ENCODE measurements around the gene GOLT1A. TPM values are rescaled to one million over a fixed set of nuclear protein-coding genes. Genes with fewer than 3 reads are reported as not detected.

GOLT1A gene
- total RNA-seq, 1 donor from 2014 or later, result 22.4 TPM

DNA sequence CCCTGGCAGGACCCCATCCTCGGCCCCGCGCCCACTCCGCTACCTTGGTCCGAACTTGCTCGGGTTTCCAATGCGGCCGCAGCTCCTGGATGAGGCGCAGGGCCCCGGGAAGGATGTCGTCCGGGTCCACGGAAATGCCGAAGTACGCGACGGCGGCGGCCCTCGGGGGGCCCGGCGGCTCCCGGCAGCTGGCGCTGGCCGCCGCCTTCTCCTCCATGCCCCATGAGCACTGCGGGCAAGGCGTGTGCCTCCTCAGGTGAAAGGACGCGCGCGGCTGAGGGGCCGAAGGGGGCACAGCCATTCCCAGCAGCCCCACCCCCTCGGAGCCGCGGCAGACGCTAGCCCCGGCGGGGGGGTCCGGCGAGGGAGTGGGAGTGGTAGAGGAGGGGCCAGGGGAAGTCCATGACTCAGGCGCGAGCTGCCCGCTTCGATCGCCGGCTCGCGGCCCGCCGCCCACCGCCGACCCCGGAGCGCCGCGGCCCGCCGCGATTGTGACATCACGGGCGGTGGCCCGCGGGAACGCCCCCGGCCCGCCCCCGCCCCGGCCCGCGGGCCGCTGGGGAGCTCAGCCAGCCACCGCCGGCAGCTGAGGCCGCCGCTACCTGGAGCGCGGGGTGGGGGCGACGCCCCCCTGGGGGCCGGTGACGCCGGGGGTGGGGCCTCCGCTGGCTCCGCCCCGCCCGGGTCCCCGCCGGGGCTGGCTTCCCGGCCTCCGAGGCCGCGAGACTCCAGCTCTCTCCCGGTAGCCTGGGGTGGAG, 62.1 kb downstream of the GOLT1A start, which contains the start of gene ETNK2:
ETNK2 (minus strand) TSS at position 493 of the 758 bp plus-strand sequence; CDS start at position 301, 192 bp downstream.
- H3K27ac ChIP-seq, result peak within 1 kb of the TSS; percentile 36
- DNase-seq (peak; percentile 83), ATAC-seq (peak; percentile 71)
- no peaks in the 10 kb centered on the region for H3K9me3 ChIP-seq
- TF ChIP-seq, protein P1, sequence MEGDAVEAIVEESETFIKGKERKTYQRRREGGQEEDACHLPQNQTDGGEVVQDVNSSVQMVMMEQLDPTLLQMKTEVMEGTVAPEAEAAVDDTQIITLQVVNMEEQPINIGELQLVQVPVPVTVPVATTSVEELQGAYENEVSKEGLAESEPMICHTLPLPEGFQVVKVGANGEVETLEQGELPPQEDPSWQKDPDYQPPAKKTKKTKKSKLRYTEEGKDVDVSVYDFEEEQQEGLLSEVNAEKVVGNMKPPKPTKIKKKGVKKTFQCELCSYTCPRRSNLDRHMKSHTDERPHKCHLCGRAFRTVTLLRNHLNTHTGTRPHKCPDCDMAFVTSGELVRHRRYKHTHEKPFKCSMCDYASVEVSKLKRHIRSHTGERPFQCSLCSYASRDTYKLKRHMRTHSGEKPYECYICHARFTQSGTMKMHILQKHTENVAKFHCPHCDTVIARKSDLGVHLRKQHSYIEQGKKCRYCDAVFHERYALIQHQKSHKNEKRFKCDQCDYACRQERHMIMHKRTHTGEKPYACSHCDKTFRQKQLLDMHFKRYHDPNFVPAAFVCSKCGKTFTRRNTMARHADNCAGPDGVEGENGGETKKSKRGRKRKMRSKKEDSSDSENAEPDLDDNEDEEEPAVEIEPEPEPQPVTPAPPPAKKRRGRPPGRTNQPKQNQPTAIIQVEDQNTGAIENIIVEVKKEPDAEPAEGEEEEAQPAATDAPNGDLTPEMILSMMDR (IDR thresholded peaks at IDR 0.05), result no peak
- no peaks in the 10 kb centered on the region for H3K36me3 ChIP-seq
- intact Hi-C loops (cut with DNase I), result no loop called here
- peaks cover 12% of the 10 kb centered on the region for H3K4me1 ChIP-seq
- H3K4me3 ChIP-seq, result peak within 1 kb of the TSS; percentile 71
- no peaks in the 10 kb centered on the region for H3K27me3 ChIP-seq

DNA sequence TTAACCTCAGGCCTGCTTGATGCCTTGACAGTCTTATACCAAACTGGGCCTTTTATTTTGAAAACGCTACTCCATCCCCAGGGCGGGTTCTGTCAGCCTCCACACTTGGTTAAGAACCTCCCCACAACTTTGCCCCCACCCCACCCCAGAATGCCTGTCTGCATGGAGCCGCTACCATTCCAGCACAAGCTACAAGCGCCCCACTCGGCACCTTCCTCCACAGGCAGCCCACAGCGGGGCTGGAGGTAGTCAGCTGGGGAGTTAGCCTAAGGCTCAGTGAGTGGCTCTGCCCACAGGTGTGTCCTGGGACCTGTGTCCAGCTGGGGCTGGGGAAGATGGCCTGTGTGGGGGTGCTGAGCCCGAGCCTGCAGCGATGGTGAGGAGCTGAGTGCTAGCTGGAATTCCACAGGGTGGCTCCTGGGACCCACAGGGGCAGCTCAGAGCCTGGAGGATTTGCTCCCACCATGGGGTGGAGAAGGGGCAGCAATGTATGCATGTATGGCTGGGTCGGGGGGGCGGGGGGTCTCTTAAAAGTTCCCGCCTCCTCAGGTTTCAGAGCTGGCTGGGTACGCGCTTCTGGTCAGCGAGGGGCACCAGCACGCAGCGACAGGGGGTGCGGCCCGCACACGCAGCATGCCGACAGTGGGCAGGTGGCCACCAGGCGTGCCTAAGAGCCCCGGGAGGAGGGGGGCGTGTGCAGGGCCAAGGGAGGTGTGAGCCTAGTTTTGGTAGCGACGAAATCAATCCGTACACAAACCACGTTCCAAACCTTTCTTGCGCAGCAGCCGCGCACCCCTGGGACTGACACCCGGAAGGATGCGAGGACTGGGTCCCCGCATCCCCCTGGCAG, 62.9 kb downstream of the GOLT1A start:
- intact Hi-C loops (cut with DNase I), result no loop called here
- H3K4me3 ChIP-seq, result peak overlapping the region; percentile 71
- H3K36me3 ChIP-seq, result no peaks in the 10 kb centered on the region
- ATAC-seq (peak; percentile 5), DNase-seq (no peak)
- H3K27me3 ChIP-seq, result no peaks in the 10 kb centered on the region
- no peaks in the 10 kb centered on the region for H3K9me3 ChIP-seq
- H3K27ac ChIP-seq, result peak overlapping the region; percentile 36
- TF ChIP-seq, protein P1 (IDR thresholded peaks at IDR 0.05), result no peak
- H3K4me1 ChIP-seq, result peaks cover 12% of the 10 kb centered on the region

DNA sequence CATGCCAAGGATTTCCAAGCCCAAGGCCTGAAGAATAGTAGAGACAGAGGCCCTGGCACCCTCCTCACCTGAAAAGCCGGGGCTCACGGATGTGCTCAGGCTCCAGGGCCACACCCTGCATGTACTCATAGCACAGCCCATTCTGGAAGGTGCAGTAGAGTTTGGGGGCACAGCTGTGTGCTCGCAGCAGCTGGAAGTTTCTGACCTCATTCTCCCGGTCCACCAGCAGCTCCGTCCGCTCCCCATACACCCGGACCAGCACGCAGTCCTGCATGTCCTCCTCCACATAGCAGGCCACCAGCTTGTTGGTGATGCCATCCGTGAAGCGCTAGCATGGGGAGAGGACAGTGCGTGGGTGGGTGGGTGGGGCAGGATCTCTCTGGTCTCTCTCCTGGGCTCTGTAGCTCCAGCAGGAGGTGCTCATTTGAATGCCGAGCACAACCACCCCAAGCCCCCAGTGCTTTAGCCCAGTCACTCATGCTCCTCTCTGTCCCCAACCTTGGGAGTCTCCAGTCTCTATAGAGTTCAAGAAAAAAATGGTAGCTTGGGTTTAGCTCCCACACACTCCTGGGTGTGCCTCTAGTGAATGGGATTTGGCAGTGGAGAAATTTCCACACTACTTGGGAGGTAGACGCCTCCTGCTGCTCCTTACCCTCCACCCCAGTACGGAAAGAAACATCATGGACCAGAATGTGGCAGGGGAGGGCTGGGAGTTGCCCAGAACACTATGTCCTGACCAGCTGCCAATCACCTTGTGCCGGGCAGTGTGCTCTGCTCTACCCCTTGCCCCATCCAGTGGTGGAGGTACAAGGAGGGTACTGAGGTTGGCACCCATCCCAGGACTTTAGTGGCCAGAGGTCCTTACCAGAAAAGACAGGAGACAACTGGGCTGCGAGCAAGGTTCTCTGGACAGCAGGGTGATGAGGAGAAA, 63.9 kb downstream of the GOLT1A start:
- ATAC-seq, result peak; percentile 3
- H3K36me3 ChIP-seq, result no peaks in the 10 kb centered on the region
- H3K9me3 ChIP-seq, result no peaks in the 10 kb centered on the region
- no peaks in the 10 kb centered on the region for H3K27me3 ChIP-seq
- H3K4me3 ChIP-seq, result no peak overlapping the region
- intact Hi-C loops (cut with DNase I), result no loop called here
- DNase-seq, result no peak
- H3K27ac ChIP-seq, result no peak overlapping the region
- TF ChIP-seq, protein P1 (IDR thresholded peaks at IDR 0.05), result no peak
- peaks cover 12% of the 10 kb centered on the region for H3K4me1 ChIP-seq

DNA sequence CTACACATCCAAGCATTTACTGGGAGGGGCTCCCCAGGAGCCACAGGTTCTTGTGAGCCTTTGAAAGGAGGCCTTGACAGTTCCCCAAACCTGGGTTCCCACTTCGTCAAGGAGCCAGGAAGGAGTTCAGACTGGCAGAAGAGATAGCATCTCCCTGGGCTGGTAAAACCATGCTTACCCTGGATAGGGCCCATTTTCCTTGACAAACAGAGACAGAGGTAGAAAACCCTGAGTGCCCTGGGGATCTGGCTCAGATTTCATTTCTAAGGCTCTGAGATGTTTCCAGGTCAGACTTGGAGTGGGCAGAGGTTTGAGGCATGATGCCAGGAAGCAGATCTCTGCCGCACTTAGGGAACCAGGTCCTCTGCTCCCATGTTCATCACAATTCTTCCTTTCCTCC, 64.7 kb downstream of the GOLT1A start:
- ATAC-seq (no peak), DNase-seq (no peak)
- no peaks in the 10 kb centered on the region for H3K9me3 ChIP-seq
- H3K27ac ChIP-seq, result no peak overlapping the region
- no peaks in the 10 kb centered on the region for H3K27me3 ChIP-seq
- H3K36me3 ChIP-seq, result no peaks in the 10 kb centered on the region
- H3K4me1 ChIP-seq, result peaks cover 12% of the 10 kb centered on the region
- TF ChIP-seq, protein P1 (IDR thresholded peaks at IDR 0.05), result no peak
- H3K4me3 ChIP-seq, result no peak overlapping the region
- intact Hi-C loops (cut with DNase I), result no loop called here

Other genes with a start within 250 kb of the GOLT1A start
- 76.3 TPM for gene SOX13, start 140.9 kb downstream of the GOLT1A start, total RNA-seq
- 3.6 TPM for gene ETNK2, start 61.9 kb downstream of the GOLT1A start, total RNA-seq
- 0.81 TPM for gene REN, start 47.7 kb downstream of the GOLT1A start, total RNA-seq
- gene KISS1, start 17.5 kb downstream of the GOLT1A start, total RNA-seq, result 2.9 TPM
- gene PLEKHA6, start 145.9 kb upstream of the GOLT1A start, total RNA-seq, result 7.1 TPM
- gene PPP1R15B, start 197.8 kb upstream of the GOLT1A start, total RNA-seq, result 47.7 TPM